K562 (cell line): ENCODE results near the gene ACHE. TPM values are rescaled to one million over a fixed set of nuclear protein-coding genes. Genes with fewer than 3 reads are reported as not detected.

Source experiments
- CBFA2T3 ChIP-seq: fragments of 450-650 bp; IDR thresholded peaks from 2 replicates; pipeline ENCODE4 v1.6.1; 2017
- CBX5 ChIP-seq: IDR thresholded peaks from 2 replicates; pipeline ENCODE4 v1.6.1; 2014; ENCODE audit warnings: low read depth, borderline replicate concordance
- HNRNPL ChIP-seq: fragments of 200-400 bp; formaldehyde crosslinking; IDR thresholded peaks from 2 replicates; pipeline ENCODE4 v1.6.1; 2017; ENCODE audit warnings: low read depth, mild to moderate bottlenecking, low read length
- NFIC ChIP-seq: fragments of 450-650 bp; IDR thresholded peaks from 2 replicates; pipeline ENCODE4 v1.6.1; 2017; ENCODE audit warnings: mild to moderate bottlenecking, inconsistent platforms
- TCF3 ChIP-seq: sonication (generic); formaldehyde crosslinking; IDR thresholded peaks from 2 replicates; pipeline ENCODE4 v1.4.0; 2020; ENCODE audit warnings: mild to moderate bottlenecking, missing genetic modification reagents
- TFE3 ChIP-seq: fragments of 450-650 bp; formaldehyde crosslinking; IDR thresholded peaks from 2 replicates; pipeline ENCODE4 v1.4.0; 2020; ENCODE audit warnings: mild to moderate bottlenecking, mixed read lengths
- THAP12 ChIP-seq: fragments of 250-450 bp; sonication (Bioruptor Pico); IDR thresholded peaks from 2 replicates; pipeline ENCODE4 v1.9.0; 2021; ENCODE audit warnings: mild to moderate bottlenecking, inconsistent platforms
- polyA plus RNA-seq, 8 experiments: library from polyadenylated mRNA; depleted of rRNA in 4 of 8; stranded (reverse) in 5 of 8; unstranded in 3 of 8; fragments of >200 nt; fragmentation: Nextera tagmentation in 2 of 8; fragmentation: Illumina TruSeq in 1 of 8; extraction: Ambion mirVana in 2 of 8; extraction: Trizol in 1 of 8; gene quantifications; 2 replicates each; pipeline versions ENCODE4 v1.2.1 to v1.2.3, GENCODE V29; 2011 to 2014; ENCODE audit warnings: inconsistent platforms in 1 of 8, missing spikeins in 1 of 8
- total RNA-seq, 7 experiments: library from RNA; depleted of rRNA in 6 of 7; stranded (reverse); fragments of >200 nt in 6 of 7; fragmentation: Illumina TruSeq in 2 of 7; extraction: Trizol in 2 of 7; gene quantifications; 2 replicates each; pipeline versions ENCODE4 v1.2.1 to v1.2.3, GENCODE V29; 2011 to 2021; ENCODE audit warnings: low replicate concordance in 1 of 7

ACHE gene
- total and polyA plus RNA-seq, 9 of the 15 experiments (the other 6 are each of a cell fraction or from before 2014, with no cell fraction given) = 0.04 to 8.8 (median 1.9) TPM

DNA sequence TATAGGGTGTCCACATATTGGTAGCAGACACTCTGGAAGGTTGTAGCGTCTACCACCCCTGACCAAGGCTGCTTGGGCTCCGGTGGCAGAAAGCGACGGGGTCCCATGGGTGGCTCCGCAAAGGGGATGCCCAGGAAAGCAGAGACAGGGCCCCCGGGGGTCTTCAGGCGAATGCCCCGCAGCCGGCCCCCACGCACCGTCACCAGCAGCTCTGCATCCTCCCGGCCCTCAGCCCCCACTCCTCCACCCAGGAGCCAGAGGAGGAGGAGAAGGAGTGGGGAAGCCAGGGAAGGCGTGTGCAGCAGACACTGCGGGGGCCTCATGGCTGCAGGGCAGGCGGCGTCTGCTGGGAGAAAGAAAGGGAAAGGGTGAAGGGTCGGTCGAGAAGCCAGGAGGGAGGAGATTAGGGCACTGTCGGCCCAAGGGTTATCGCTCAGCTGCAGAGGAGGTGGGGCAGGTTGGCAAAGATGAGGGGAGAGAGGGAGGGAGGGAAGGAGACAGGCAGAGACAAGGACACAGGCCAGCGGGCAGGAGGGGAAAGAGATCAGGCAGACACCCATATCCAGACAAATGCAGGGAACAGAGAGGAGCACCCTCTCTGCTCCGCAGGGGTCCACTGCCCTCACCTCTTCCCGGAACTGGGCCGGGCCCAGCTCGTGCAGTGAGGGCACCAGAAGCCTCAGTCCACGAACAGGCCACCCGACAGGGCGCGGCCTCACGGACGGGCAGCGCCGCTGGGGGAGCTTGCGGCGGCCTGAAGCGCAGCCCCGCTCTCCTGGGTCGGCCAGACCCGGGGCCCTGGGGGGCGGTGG lies 1.6 kb downstream of the ACHE start (continued):
- TF ChIP-seq THAP12 = peak; percentile 21; the same call in 1 of the 2 replicates
- TF ChIP-seq CBFA2T3 = peak; percentile 83
- peak; percentile 40; the same call in 1 of the 2 replicates for TF ChIP-seq NFIC
- TF ChIP-seq TFE3 (CRISPR knock-in tag) = no peak
- TF ChIP-seq HNRNPL = 0 out of 2 replicates have a peak, but pooled peaks have one; percentile 47
- peak; percentile 35; the same call in 1 of the 2 replicates for TF ChIP-seq TCF3 (CRISPR knock-in tag)
- no peak for TF ChIP-seq CBX5
